ENCODE measurements around the gene ZBTB38.
A peak's percentile ranks its signal among the peaks of the same experiment; 100 is the strongest.

The ZBTB38 gene

GRCh38 chr3:141362736-141363135 is 5.6 kb upstream of the ZBTB38 start:
- no peak for DNase-seq (ENCODE audit: low read depth in 1 of 2, low spot score in 1 of 2)

- DNase-seq (ENCODE audit: low read depth in 1 of 2, low spot score in 1 of 2): no peak
These were observed 3.1 kb upstream of the ZBTB38 start for GRCh38 chr3:141365201-141365600.

DNA sequence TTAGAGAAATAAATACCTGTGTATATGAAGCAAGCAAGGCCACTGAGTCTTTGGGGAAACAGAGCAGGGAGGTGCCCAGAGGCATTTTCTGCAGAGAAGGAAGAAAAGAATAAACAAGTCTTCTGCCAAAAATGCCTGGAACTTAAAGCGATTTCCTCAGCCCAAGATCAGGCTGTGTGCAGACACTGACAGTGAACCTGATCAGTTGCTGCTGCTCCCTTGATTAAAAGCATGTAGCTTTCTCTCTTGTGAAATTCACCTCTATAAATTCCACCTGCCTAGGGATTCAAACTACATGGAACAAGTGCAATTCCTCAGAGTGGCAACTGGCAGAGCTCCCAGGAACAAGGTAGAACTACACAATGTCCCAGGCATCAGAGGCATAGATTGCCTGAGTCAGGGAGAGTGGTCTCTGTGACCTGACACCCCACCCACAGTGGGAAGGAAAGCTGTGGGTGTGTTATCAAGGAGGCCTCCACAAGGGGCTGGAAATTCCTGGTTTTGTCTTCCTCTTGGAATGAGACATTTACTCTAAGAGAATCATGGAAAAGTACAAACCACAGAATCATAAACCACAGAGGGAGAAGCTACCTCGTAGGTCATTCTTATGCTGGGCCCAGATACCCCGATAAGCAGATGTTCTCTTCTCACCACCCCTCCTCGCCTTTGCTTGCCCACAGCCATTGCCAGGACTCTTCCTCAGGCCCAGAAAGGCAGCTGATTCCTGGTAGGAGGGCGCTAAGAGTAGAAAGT is 1.8 kb upstream of the ZBTB38 start:
- DNase-seq (ENCODE audit: low read depth in 1 of 2, low spot score in 1 of 2): no peak

- no peak for DNase-seq (ENCODE audit: low read depth in 1 of 2, low spot score in 1 of 2)
These were observed 1.1 kb upstream of the ZBTB38 start for GRCh38 chr3:141367038-141367730.

DNA sequence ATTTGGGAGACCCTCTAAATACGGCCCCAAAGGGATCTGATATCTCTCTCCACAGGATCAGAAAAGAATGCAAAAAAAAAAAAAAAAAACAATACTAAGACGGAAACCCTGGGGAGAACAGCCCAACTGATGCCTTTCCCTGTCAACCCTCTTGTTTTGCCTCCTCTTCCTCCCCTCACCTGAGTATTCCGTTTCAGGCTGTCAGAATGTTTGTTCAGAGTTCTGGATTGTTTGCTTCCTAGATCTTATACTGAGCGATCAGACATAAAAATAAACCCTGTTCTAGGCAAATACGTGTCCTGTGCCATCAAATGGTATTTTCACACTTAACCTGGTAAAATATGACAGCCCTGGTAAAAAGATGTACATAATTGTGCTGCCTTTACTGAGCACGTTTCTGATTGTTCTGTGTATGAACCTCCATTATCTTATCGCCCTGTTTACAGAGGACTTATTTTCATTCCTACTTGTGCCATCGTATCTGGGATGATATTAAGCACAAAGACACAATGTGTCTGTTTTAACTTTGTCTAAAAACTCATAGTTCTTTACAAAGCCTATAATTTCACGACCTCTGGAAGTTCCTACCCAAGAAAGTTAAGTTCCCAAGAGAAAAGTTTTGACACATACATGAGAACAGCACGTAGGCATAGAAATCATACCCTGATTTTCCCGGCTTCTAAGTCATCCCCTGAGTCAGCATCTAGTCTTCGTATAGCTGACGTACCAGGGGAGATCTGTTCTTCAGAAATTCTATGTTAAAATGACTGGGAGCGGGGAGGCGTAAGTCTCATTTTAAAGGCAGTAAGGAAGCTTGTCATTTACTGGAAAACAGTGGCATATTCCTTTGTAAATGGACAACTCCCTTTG is 856 bp downstream of the ZBTB38 start:
- DNase-seq (ENCODE audit: low read depth in 1 of 2, low spot score in 1 of 2): no peak

DNA sequence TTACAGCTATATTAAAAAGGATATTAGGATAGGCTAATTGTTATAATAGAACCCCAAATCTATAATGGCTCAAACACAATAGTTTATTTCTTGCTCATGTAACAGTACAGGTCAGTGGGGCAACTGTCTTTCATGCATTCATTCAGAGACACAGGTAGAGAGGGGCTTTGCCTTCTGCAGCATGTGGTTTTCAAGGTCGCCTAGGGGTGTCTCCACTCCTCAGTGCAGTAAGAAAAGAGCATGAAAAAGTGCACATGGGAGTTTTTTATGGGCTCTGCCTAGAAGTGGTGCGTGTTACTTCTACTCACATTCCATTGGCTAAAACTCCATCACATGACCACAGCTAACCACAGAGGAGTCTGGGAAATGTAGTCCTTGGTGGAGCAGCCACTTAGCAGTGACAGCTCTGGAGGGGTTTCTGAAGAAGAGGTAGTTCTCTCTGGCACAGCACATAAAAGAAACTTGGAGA is 1.8 kb downstream of the ZBTB38 start:
- peak in 1 of 2 donors; percentile 69 for DNase-seq (ENCODE audit: low read depth in 1 of 2, low spot score in 1 of 2)

DNA sequence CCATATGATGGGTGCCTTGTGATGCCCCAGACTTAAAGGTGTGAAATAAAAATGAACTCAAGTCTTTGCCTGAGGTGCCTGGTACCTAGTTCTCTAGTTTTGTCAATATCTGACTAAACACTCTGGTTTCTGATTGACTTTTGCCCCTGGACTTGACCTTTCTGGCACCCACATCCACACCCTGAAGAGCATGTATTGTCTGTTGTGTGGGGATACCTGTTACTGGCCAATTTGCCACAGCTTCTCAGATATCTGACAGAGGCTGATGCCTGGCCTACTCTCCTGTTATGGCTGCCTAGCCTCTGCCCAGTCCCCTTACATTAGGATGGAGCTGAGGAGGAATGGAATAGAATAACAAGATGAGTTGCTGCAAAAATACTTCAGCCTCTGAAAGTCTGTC is 3.6 kb downstream of the ZBTB38 start:
- DNase-seq (ENCODE audit: low read depth in 1 of 2, low spot score in 1 of 2): no peak

DNA sequence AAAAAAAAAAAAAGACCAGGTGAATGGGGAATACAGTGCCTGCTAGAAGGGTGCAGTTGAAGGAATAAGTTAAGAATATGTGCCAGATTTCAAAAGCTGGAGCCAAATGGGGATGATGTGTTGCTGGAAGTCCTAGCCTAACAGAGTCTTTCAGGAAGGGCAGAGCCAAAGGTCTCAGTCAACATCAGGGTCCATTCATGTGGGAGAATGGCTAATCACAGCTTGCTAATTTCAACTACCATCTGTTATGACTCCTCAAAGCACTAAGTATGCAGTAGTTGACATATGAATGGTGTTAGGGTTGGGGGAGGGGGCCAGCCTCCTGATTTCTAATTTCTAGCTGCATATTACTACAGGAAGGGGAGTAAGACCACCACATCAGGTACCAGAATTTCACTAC is 4.4 kb downstream of the ZBTB38 start:
- DNase-seq (ENCODE audit: low read depth in 1 of 2, low spot score in 1 of 2): no peak

DNA sequence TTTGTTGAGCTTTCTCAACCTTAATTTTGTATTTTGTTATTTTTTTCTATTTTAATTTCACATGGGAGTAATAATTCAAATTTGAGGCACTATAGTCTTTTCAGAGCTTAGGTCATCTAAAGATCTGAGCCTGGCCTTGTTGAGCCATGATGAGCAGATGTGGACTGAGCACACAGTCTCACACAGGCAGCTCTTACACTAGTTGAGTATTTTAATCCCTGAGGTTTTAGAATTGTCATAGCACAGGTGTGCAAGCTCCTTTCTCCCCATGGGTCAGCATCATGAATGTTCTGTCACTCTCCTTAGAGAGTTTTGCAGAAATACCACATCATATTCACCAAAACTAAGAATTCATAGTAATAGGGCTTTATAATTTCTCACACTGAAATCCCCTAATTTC is 4.9 kb downstream of the ZBTB38 start:
- no peak for DNase-seq (ENCODE audit: low read depth in 1 of 2, low spot score in 1 of 2)

GRCh38 chr3:141373768-141374526 is 5.6 kb downstream of the ZBTB38 start:
- DNase-seq (ENCODE audit: low read depth in 1 of 2, low spot score in 1 of 2): no peak

GRCh38 chr3:141375381-141376301 is 7.3 kb downstream of the ZBTB38 start:
- no peak for DNase-seq (ENCODE audit: low read depth in 1 of 2, low spot score in 1 of 2)

DNA sequence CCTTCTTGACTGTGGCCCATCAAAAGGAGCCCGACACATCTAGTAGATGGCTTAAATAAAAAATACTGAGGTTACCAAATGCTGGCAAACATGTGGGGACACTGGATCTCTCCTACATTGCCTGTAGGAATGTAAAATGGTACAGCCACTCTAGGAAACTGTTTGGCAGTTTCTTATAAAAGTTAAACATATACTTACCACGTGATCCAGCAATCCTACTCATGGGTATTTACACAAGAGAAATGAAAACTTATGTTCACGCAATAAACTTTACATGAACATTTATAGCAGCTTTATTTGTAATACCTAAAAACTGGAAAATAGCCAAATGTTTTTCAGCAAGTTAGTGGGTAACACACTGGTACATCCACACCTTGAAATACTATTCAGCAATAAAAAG is 9.1 kb downstream of the ZBTB38 start:
- no peak for DNase-seq (ENCODE audit: low read depth in 1 of 2, low spot score in 1 of 2)

DNA sequence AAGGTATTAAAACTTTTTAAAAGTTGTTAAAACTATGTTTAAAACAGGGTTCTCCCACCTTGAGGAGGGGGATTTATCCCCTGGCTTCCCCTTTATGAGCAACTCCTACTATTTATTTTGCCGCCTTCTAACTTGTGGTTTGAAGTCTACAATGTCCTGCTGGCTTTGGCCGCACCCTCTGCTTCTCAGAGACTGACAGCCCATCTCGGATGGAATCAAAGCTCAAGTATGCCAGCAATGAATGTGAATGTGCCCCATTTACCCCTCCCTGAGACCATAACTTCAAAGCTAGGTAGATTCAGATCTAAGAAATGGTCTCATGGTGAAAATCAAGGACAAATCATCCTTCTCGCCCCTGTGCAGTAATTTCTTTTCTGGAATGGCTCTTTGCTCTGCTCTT is 10.3 kb downstream of the ZBTB38 start:
- DNase-seq (ENCODE audit: low read depth in 1 of 2, low spot score in 1 of 2): no peak

DNA sequence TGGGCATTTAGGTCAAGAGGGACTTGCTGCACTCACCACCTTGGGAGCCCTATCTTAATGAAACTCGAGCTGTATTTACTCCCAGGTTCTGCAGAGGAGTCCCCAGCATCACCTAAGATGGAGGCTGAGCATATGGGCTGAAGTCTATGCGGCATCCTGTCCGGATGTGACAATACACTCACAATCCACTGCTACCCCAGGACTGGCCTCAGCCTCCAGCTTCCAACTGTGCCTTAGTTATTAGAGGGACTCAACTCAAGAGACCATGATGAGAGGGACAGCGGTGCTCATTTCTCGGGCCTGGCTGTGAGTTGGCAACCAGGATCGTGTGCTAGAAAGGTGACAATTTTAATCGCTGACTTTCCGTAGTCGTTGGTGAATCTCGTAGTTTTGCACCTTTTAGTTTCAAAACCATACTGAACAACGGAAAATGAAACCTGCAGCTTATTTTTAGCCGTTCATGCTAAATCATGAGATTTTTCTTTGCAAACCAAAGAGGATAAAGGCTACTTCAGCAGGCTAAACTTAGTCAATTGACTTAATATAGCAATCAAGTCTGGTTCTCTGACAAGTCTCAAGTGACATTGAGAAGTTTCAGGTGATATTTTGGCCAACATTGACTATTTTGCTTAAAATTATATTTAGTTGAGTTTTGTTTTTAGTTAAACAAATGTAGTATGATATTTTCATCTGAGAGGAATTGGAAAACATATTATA is 11.1 kb downstream of the ZBTB38 start:
- DNase-seq (ENCODE audit: low read depth in 1 of 2, low spot score in 1 of 2): peak in 1 of 2 donors; percentile 10

- no peak for DNase-seq (ENCODE audit: low read depth in 1 of 2, low spot score in 1 of 2)
These were observed 12.0 kb downstream of the ZBTB38 start for GRCh38 chr3:141380279-141380678.

DNA sequence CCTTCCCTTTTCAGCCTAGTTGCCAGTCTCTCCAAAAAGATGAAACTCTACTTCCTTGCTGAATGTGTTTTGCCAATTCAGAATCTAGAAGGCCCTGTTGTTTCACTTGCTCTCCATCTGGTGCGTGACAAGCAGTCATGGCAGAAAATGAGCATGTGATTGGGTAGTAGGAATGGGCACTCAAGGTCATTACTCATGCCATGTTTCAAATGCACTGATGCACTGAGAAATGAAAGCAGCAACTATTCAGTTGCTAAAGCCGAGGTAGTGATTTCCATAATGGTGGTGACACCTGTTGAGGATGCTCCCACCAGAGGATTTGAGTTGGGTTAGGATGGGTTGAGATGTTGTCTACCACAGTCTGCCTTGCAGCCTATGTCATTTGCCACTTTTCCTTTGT is 12.7 kb downstream of the ZBTB38 start:
- no peak for DNase-seq (ENCODE audit: low read depth in 1 of 2, low spot score in 1 of 2)

- no peak for DNase-seq (ENCODE audit: low read depth in 1 of 2, low spot score in 1 of 2)
These were observed 14.3 kb downstream of the ZBTB38 start for GRCh38 chr3:141382571-141382970.

GRCh38 chr3:141383555-141384129 is 15.3 kb downstream of the ZBTB38 start:
- no peak for DNase-seq (ENCODE audit: low read depth in 1 of 2, low spot score in 1 of 2)

DNA sequence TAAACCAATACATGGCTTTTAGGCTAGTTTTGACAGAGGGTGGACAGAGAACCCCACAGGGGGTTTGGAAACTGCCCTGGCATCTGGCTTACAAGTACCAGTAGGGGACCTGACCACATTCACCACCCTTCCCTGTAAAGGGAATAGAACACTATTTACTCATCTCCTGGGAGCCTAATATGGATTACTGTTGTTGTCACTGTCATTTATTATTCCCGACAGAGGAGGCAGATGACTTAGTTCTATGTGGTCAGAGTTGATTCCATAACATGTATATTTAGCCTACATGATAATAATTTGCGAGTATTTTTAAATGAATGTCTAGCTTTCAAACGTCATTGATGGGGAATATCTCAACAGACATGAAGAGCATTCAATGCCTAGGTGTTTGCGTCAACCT is 15.9 kb downstream of the ZBTB38 start:
- DNase-seq (ENCODE audit: low read depth in 1 of 2, low spot score in 1 of 2): no peak

Measured in activated CD4-positive, alpha-beta T cell treated with anti-CD3 and anti-CD28 coated beads, Interleukin-2, amount 50 U/mL, for 24 hours (primary cell).